SJSA1 (cell line): Measurements from ENCODE around the gene SPEM1. TPM values are rescaled to one million over a fixed set of nuclear protein-coding genes. Genes with fewer than 3 reads are reported as not detected.

ENCODE experiments used
- DNase-seq, 2 experiments: peaks; one replicate each; pipeline ENCODE4 v3.0.0-alpha.2; 2015 to 2020; ENCODE audit warnings: low spot score in 2 of 2, low read depth in 1 of 2
- H3K27ac ChIP-seq: fragments of 250-450 bp; sonication (Bioruptor Pico); 2 replicates; pipeline ENCODE4 v1.5.1; 2020; ENCODE audit warnings: mild to moderate bottlenecking, moderate library complexity
- H3K27me3 ChIP-seq: fragments of 250-450 bp; sonication (Bioruptor Pico); replicated peaks from 2 replicates; pipeline ENCODE4 v1.5.1; 2020; ENCODE audit warnings: mild to moderate bottlenecking, moderate library complexity
- H3K36me3 ChIP-seq: fragments of 250-450 bp; sonication (Bioruptor Pico); 2 replicates; pipeline ENCODE4 v1.5.1; 2020; ENCODE audit warnings: mild to moderate bottlenecking
- H3K4me1 ChIP-seq: fragments of 250-450 bp; sonication (Bioruptor Pico); replicated peaks from 2 replicates; pipeline ENCODE4 v1.6.1; 2021; ENCODE audit warnings: mild to moderate bottlenecking
- H3K4me3 ChIP-seq: fragments of 250-450 bp; sonication (Bioruptor Pico); 2 replicates; pipeline ENCODE4 v1.5.1; 2020; ENCODE audit warnings: mild to moderate bottlenecking
- H3K9me3 ChIP-seq: fragments of 250-450 bp; sonication (Bioruptor Pico); replicated peaks from 2 replicates; pipeline ENCODE4 v1.5.1; 2020; ENCODE audit warnings: mild to moderate bottlenecking
- total RNA-seq: library from RNA; depleted of rRNA; stranded (reverse); fragments of >200 nt; shearing (Covaris generic); gene quantifications from 2 replicates; pipeline ENCODE4 v1.2.3, GENCODE V29; 2014; rRNA removed

SPEM1 gene, protein sequence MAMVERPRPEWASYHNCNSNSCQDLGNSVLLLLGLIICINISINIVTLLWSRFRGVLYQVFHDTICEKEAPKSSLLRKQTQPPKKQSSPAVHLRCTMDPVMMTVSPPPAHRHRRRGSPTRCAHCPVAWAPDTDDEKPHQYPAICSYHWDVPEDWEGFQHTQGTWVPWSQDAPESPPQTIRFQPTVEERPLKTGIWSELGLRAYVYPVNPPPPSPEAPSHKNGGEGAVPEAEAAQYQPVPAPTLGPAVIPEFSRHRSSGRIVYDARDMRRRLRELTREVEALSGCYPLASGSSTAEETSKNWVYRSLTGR
- not detected in 2 replicates for total RNA-seq

DNA sequence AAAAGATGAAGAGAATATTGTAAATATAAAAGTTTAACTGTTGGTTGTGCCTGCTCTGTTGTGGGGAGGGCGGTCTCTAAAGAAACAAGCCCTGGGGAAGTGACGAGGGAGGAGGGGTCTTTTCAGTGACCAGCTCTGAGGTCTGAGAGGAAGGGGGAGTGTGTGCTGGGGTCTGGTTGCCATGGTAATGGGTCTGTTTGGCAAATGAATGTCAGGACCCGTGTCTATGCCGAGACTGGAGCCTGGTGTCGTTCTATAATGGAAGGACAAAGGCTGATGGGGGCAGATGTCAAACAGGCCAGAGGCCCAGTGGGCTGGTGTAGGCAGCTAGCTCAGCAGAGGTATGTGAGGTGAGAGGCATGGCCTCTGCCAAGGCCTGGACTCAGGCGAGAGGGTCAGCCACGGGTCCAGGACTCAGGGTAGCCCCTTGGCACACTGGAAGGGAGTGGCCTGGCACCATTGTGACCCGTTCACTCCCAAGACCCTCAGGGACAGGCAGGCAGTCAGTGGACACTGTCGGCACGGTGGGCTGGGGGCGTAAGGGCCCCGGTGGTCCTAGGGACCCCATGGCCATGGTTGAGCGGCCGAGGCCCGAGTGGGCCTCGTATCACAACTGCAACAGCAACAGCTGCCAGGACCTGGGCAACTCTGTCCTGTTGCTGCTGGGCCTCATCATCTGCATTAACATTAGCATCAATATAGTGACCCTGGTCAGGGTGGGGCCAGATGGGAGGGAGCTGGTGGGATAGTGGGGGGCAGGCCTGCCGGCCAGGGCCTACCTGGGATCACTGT lies at the start of gene SPEM1:
Gene SPEM1, plus strand, starts transcription at position 506 of the 792 bp plus-strand sequence. Its CDS starts 61 bp downstream, at position 567.
- Histone ChIP-seq H3K4me3 (no peak within 1 kb of the TSS), H3K27ac (no peak within 1 kb of the TSS), H3K9me3 (no peaks in the 10 kb centered on the region), H3K27me3 (no peaks in the 10 kb centered on the region), H3K36me3 (no peaks in the 10 kb centered on the region), H3K4me1 (no peaks in the 10 kb centered on the region)
- no peak for DNase-seq

DNA sequence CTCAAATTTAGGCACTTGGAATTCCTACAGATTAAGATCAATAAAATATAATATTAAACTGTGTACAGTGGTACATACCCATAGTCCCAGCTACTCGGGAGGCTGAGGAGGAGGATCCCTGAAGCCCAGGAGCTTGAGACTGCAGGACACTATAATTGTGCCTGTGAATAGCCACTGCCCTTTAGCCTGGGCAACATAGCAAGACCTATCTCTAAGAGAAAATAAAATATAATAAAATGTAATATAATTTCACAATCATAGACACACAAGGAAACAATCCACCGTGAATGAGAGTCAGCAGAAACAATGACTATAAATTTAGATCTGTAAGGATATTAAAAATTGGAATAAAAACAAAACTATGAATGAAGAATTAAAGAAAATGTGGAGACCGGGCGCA lies 49.3 kb upstream of the SPEM1 start:
- H3K4me1 ChIP-seq = no peaks in the 10 kb centered on the region
- H3K36me3 ChIP-seq = no peaks in the 10 kb centered on the region
- DNase-seq = no peak
- no peaks in the 10 kb centered on the region; the same call in 1 of the 2 replicates for H3K27me3 ChIP-seq
- no peaks in the 10 kb centered on the region for H3K9me3 ChIP-seq
- no peak overlapping the region for H3K27ac ChIP-seq
- no peak overlapping the region for H3K4me3 ChIP-seq

DNA sequence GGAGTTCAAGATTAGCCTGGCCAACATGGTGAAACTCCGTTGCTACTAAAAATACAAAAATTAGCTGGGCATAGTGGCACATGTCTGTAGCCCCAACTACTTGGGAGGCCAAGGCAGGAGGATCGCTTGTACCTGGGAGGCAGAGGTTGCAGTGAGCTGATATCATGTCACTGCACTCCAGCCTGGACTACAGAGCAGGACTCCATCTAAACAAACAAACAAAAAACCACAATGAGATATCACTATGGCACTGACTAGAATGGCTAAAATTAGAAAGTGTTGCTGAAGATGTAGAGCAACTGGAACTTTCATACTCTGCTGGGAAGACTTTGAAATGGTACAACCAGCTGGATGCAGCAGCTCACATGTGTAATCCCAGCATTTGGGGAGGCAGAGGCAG lies 45.8 kb upstream of the SPEM1 start:
- Histone ChIP-seq H3K36me3 (no peaks in the 10 kb centered on the region), H3K4me1 (no peaks in the 10 kb centered on the region), H3K27me3 (peaks cover 2% of the 10 kb centered on the region), H3K27ac (no peak overlapping the region), H3K4me3 (no peak overlapping the region), H3K9me3 (peaks cover 5% of the 10 kb centered on the region)
- no peak for DNase-seq

DNA sequence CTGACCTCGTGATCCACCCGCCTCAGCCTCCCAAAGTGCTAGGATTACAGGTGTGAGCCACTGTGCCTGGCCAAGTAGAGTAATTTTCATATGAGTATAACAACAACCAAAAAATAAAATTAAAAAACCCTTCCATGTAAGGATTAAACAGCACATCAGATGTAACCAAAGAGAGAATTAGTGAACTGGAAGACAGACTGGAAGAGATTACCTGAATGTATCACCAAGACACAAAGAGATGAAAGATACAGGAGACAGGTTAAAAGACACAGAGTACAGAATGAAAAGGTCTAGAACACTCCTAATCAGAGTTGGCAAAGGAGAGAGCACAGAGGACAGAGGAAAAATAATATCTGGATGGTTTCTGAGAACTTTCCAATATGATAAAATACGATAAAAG lies 41.0 kb upstream of the SPEM1 start:
- Histone ChIP-seq H3K27me3 (peaks cover 47% of the 10 kb centered on the region), H3K36me3 (no peaks in the 10 kb centered on the region), H3K4me3 (no peak overlapping the region), H3K27ac (no peak overlapping the region), H3K9me3 (peaks cover 5% of the 10 kb centered on the region), H3K4me1 (peaks cover 6% of the 10 kb centered on the region)
- DNase-seq = no peak

DNA sequence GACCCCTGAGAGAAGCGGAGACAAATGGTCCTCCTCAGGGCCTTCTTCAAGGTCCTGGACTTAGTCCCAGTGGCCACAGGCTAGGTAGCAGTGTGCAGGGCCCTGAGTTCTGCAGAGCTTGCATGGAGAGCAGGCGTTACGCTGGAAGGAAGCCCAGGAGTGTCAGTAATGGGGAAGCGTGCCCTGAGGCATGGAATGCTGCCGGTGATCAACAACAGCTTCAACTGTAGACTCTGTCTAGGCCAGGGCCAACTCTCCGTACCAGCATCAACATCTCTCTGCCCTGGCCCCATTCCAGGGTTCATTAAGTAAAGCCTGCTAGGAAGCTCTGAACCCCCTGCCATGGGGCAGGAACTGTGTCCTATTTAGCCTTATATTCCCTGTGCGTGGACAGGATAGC lies 39.8 kb upstream of the SPEM1 start:
- DNase-seq = no peak
- no peaks in the 10 kb centered on the region for H3K36me3 ChIP-seq
- peaks cover 9% of the 10 kb centered on the region for H3K4me1 ChIP-seq
- H3K4me3 ChIP-seq = no peak overlapping the region
- peaks cover 5% of the 10 kb centered on the region for H3K9me3 ChIP-seq
- peaks cover 53% of the 10 kb centered on the region for H3K27me3 ChIP-seq
- H3K27ac ChIP-seq = no peak overlapping the region

DNA sequence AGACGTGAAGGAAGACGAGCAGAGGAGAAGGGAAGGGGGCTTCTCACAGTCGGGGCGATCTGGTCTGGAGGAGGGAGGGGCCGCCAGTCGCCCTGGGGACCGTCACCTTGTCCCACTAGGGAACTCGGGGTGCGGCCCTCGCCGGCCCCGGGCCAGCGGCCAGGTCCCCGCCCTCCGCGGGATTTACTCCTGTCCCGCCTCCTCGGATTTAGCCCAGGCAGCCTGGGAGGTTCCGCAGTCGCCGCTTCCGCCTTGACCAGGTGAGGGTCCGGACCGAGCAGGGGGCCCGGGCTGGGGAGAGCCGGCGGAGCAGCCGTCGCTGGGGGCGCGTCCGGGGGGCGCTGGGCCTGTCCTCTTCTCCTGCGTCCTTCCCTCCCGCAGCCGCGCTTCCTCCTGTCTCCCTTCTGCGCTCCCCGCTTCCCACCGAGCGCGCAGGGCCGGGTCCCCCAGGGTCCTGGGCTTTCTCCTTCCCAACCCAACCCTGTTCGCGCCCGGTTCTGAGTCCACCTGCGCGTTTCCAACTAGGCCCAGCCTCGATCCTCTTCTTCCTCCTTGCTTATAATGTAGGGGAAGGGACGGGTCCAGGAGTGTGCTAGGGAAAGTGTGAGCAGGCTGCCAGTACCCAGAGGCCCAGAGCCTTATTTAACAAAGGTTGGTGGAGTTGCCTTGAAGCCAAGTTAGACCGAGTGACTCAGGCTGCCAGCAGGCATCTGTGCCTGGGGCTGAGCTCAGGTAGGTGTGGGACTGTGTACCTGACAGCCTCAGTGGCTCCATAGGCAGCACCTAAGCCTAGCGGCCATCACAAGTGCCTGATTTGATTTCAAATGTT lies 39.1 kb upstream of the SPEM1 start, which contains the start of gene TNK1:
Gene TNK1, plus strand, starts transcription at position 235 of the 829 bp plus-strand sequence. CDS start 1,838 bp downstream, outside the sequence.
- H3K36me3 ChIP-seq = no peaks in the 10 kb centered on the region
- H3K27me3 ChIP-seq = peaks cover 53% of the 10 kb centered on the region
- no peak within 1 kb of the TSS for H3K4me3 ChIP-seq
- H3K9me3 ChIP-seq = peaks cover 5% of the 10 kb centered on the region
- no peak for DNase-seq
- H3K27ac ChIP-seq = no peak within 1 kb of the TSS
- H3K4me1 ChIP-seq = peaks cover 9% of the 10 kb centered on the region

DNA sequence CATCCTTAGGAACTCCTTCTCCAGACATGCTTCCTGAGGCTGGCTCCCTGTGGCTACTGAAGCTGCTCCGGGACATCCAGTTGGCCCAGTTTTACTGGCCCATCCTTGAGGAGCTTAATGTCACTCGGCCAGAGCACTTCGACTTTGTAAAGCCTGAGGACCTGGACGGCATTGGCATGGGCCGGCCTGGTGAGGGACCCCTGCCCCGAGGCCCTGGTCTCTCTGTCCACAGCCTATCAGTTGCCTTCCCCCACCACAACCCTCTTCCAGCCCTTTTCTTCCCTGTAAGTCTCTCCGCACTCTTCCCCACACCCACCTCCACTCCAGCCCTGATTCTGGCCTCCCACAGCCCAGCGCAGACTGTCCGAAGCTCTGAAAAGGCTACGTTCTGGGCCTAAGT lies 37.2 kb upstream of the SPEM1 start:
- peaks cover 53% of the 10 kb centered on the region for H3K27me3 ChIP-seq
- peaks cover 5% of the 10 kb centered on the region for H3K9me3 ChIP-seq
- H3K4me1 ChIP-seq = peaks cover 9% of the 10 kb centered on the region
- H3K27ac ChIP-seq = no peak overlapping the region
- no peak overlapping the region for H3K4me3 ChIP-seq
- no peaks in the 10 kb centered on the region for H3K36me3 ChIP-seq
- no peak for DNase-seq

DNA sequence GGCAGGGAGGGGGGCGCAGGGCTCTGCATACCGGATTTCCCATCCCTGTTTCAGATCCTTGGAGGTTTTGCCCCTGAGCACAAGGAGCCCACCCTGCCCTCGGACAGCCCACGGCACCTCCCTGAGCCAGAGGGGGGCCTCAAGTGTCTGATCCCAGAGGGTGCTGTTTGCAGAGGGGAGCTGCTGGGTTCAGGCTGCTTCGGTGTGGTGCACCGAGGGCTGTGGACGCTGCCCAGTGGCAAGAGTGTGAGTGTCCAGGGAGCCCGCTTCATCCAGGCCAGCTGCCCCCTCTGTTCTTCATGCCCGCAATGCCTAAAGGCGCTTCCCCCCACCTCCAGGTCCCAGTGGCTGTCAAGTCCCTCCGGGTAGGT lies 36.8 kb upstream of the SPEM1 start:
- H3K4me1 ChIP-seq = peaks cover 9% of the 10 kb centered on the region
- no peaks in the 10 kb centered on the region for H3K36me3 ChIP-seq
- peaks cover 5% of the 10 kb centered on the region for H3K9me3 ChIP-seq
- H3K27ac ChIP-seq = no peak overlapping the region
- DNase-seq = no peak
- no peak overlapping the region for H3K4me3 ChIP-seq
- H3K27me3 ChIP-seq = peaks cover 53% of the 10 kb centered on the region

DNA sequence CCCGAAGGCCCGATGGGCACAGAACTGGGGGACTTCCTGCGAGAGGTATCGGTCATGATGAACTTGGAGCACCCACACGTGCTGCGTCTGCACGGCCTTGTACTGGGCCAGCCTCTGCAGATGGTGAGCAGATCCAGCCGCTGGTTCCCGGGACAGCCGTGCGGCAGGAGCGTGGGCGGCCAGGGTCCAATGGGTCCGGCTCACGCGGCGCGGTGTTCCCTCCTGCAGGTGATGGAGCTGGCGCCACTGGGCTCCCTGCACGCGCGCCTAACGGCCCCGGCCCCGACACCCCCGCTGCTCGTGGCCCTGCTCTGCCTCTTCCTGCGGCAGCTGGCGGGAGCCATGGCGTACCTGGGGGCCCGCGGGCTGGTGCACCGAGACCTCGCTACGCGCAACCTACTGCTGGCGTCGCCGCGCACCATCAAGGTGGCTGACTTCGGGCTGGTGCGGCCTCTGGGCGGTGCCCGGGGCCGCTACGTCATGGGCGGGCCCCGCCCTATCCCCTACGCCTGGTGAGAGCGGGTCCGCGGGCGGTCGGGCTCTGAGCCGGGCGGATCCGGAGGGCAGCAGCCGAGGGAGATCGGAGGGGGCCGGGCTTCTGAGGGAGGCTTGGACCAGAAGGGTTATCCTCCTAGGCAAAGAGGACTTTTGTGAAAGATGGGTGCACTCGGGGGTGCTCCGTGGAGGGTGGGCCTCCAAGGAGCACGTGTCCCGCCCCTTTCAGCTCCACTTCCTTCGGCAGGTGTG lies 36.2 kb upstream of the SPEM1 start:
- Histone ChIP-seq H3K36me3 (no peaks in the 10 kb centered on the region), H3K27ac (no peak overlapping the region), H3K27me3 (peaks cover 53% of the 10 kb centered on the region), H3K4me3 (peak overlapping the region; percentile 18), H3K4me1 (peaks cover 9% of the 10 kb centered on the region), H3K9me3 (peaks cover 4% of the 10 kb centered on the region)
- DNase-seq = no peak

DNA sequence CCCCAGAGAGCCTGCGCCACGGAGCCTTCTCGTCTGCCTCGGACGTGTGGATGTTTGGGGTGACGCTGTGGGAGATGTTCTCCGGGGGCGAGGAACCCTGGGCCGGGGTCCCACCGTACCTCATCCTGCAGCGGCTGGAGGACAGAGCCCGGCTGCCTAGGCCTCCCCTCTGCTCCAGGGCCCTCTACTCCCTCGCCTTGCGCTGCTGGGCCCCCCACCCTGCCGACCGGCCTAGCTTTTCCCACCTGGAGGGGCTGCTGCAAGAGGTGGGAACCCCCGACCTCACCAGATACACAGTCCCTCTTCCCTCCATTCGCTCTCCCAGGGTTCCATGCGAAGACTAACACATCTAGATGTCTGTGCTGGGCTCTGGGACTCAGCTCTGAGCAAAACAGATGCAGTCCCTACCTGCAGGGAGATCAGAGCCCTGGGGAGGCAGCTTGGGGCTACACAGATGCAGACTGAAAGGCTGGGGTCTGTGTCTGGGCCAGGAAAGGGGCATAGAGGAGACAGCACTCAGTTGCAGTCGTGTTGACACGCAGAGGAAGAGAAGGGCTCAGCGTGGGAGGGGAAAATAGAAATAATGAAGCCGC lies 35.5 kb upstream of the SPEM1 start:
- H3K36me3 ChIP-seq = no peaks in the 10 kb centered on the region; the same call in none of the 2 replicates
- peaks cover 9% of the 10 kb centered on the region for H3K4me1 ChIP-seq
- no peak overlapping the region for H3K27ac ChIP-seq
- peak overlapping the region; percentile 18; the same call in 1 of the 2 replicates for H3K4me3 ChIP-seq
- H3K27me3 ChIP-seq = peaks cover 49% of the 10 kb centered on the region
- no peaks in the 10 kb centered on the region; the same call in 1 of the 2 replicates for H3K9me3 ChIP-seq
- no peak for DNase-seq

DNA sequence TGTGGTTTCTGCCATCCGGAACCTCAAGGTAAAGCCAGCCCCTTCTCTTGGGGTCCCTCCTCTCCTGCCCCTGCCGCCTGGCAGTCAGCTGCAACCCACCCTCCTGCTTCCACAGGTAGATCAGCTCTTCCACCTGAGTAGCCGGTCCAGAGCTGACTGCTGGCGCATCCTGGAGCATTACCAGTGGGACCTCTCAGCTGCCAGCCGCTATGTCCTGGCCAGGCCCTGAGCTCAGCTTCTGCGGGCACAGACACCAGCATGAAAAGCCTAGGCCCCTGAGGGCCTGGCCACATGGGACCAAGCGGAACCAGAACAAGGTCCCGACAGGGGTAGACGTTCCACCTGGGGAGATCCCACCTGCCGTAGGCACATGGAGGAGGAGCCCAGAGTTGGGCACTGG lies 31.3 kb upstream of the SPEM1 start:
- peaks cover 9% of the 10 kb centered on the region for H3K27me3 ChIP-seq
- DNase-seq = no peak
- H3K27ac ChIP-seq = no peak overlapping the region
- no peak overlapping the region for H3K4me3 ChIP-seq
- H3K4me1 ChIP-seq = peaks cover 11% of the 10 kb centered on the region
- H3K9me3 ChIP-seq = no peaks in the 10 kb centered on the region
- H3K36me3 ChIP-seq = peaks cover 12% of the 10 kb centered on the region

DNA sequence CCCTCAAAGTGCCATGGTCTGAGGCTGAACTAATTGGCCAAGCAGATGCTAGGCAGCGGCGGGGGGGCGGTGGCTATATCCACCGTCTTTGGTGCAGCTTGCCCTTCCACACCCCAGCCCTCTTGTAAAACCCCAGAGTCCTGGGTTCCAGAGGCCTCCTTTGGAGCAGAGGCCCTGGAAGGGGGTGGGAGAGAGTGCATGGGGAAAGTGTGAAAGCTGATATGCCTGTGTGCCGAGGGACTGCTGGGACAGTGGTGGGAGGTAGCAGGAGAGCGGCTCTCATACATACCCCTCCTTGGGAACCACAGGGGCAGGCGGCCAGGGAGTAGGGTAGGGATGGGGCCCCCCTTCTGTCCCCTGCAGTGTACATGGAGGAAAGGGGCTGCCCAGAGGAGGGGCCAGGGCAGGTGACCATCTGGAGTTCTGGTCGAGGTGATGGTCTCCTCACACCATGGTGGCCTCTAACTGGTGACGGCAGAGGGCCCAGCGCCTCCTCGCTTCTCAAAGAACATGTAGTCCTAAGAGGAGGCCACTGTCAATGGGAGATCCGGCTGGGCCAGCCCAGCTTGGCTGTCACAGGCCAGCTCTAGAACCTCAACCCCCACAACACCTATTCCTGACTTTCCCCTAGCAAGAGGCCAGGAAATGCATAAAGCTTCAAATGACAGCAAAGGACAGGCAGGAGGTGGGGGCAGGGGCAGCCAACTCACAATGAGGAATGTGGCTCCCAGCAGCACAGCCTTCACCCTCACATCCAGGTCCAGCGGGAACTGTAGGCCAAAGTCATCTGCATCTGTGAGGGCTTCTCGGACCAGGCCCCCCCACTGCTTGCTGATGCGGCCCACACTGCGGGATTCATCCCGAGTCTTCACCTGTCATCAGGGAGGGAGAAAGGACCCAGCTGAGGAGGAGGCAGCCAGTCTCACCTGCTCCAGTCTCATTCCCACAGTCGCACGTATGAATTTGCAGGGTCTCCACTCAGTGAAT lies 29.9 kb upstream of the SPEM1 start:
- DNase-seq = no peak
- Histone ChIP-seq H3K27me3 (no peaks in the 10 kb centered on the region), H3K4me1 (peaks cover 14% of the 10 kb centered on the region), H3K4me3 (no peak overlapping the region), H3K36me3 (peaks cover 12% of the 10 kb centered on the region), H3K9me3 (no peaks in the 10 kb centered on the region), H3K27ac (no peak overlapping the region)
